Effector memory CD4-positive, alpha-beta T cell (primary cell): ENCODE data around the gene ZBP1.
"Not testable (repeated sequence)": the region's sequence is repeated elsewhere in the genome, so short reads cannot be mapped to it uniquely, and the experiment has no call there.

ENCODE experiments used
- DNase-seq, 3 donors: peaks; one replicate each; pipeline ENCODE4 v3.0.0-alpha.2; 2020
- H3K27ac ChIP-seq: 2 replicates; pipeline ENCODE4 v1.7.0; 2013; ENCODE audit warnings: mild to moderate bottlenecking, low read length, moderate library complexity; ENCODE audit not compliant: insufficient read depth, poor library complexity, severe bottlenecking
- H3K27me3 ChIP-seq: replicated peaks from 2 replicates; pipeline ENCODE4 v1.7.0; 2013; ENCODE audit warnings: mild to moderate bottlenecking, low read length; ENCODE audit not compliant: insufficient read depth, control insufficient read depth, poor library complexity, severe bottlenecking
- H3K36me3 ChIP-seq: 2 replicates; pipeline ENCODE4 v1.7.0; 2013; ENCODE audit warnings: mild to moderate bottlenecking, low read length, moderate library complexity; ENCODE audit not compliant: control insufficient read depth, insufficient read depth
- H3K4me1 ChIP-seq: 2 replicates; pipeline ENCODE4 v1.7.0; 2013; ENCODE audit warnings: low read length, mild to moderate bottlenecking; ENCODE audit not compliant: control insufficient read depth, insufficient read depth, poor library complexity, severe bottlenecking
- H3K4me3 ChIP-seq: 2 replicates; pipeline ENCODE4 v1.7.0; 2013; ENCODE audit warnings: low read length, low read depth, mild to moderate bottlenecking; ENCODE audit not compliant: insufficient read depth, poor library complexity, severe bottlenecking
- H3K9me3 ChIP-seq: 2 replicates; pipeline ENCODE4 v1.7.0; 2013; ENCODE audit warnings: mild to moderate bottlenecking, low read length, moderate library complexity; ENCODE audit not compliant: control insufficient read depth

Gene ZBP1

DNA sequence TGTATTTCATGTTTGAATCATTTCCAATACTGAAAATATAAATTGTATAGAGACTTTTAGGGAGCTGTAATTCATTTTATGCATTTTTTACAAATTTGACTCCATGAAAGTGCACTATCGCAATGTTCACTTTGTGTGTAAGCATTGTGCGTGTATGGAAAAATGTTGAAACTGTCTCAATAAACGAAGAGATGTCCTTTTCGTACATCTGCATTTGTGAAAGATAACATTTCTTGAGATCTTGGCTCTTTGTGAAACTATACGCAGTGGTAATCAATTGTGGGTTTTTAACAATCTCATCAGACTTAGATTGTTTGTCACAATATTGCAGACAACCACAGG, 18.6 kb upstream of the ZBP1 start:
- DNase-seq, result no peak
- H3K27me3 ChIP-seq, result no peaks in the 10 kb centered on the region
- no peak overlapping the region for H3K4me3 ChIP-seq
- H3K36me3 ChIP-seq, result no peaks in the 10 kb centered on the region
- H3K27ac ChIP-seq, result no peak overlapping the region
- no peaks in the 10 kb centered on the region for H3K9me3 ChIP-seq
- peaks cover 8% of the 10 kb centered on the region for H3K4me1 ChIP-seq

- peaks cover 11% of the 10 kb centered on the region for H3K4me1 ChIP-seq
- no peak overlapping the region for H3K27ac ChIP-seq
- no peak for DNase-seq
- no peaks in the 10 kb centered on the region for H3K9me3 ChIP-seq
- H3K4me3 ChIP-seq, result no peak overlapping the region
- no peaks in the 10 kb centered on the region for H3K27me3 ChIP-seq
- H3K36me3 ChIP-seq, result no peaks in the 10 kb centered on the region
Measured at GRCh38 chr20:57638173-57638894, 18.1 kb upstream of the ZBP1 start.

DNA sequence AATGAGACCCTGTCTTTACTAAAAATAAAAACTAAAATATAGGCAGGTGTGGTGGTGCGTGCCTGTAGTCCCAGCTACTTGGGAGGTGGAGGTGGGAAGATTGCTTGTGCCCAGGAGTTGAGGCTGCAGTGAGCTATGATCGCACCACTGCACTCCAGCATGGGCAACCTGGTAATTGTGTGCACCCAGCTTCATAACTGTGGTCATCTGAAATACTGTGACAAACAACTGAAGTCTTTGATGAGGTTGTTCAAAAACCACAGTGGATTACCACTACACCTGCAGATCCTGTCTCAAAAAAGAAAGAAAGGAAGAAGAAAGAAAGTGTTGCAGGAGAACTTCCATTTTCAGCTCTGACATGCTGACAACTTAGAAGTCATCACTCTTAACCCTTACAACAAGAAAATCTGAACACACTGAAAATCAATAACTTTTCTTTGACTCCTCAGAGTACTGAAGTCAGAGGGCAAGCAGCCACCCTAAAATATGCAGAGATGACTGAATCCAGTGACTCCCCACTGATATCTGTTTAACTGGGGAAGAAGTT, 13.8 kb upstream of the ZBP1 start:
- H3K27ac ChIP-seq, result no peak overlapping the region
- H3K27me3 ChIP-seq, result no peaks in the 10 kb centered on the region
- no peak for DNase-seq
- peaks cover 11% of the 10 kb centered on the region for H3K4me1 ChIP-seq
- no peaks in the 10 kb centered on the region for H3K36me3 ChIP-seq
- H3K4me3 ChIP-seq, result no peak overlapping the region
- H3K9me3 ChIP-seq, result no peaks in the 10 kb centered on the region

GRCh38 chr20:57632286-57632685, 12.1 kb upstream of the ZBP1 start:
- H3K9me3 ChIP-seq, result no peaks in the 10 kb centered on the region
- H3K4me1 ChIP-seq, result peaks cover 18% of the 10 kb centered on the region
- DNase-seq, result no peak
- H3K27ac ChIP-seq, result no peak overlapping the region
- H3K36me3 ChIP-seq, result no peaks in the 10 kb centered on the region
- no peaks in the 10 kb centered on the region for H3K27me3 ChIP-seq
- H3K4me3 ChIP-seq, result no peak overlapping the region

DNA sequence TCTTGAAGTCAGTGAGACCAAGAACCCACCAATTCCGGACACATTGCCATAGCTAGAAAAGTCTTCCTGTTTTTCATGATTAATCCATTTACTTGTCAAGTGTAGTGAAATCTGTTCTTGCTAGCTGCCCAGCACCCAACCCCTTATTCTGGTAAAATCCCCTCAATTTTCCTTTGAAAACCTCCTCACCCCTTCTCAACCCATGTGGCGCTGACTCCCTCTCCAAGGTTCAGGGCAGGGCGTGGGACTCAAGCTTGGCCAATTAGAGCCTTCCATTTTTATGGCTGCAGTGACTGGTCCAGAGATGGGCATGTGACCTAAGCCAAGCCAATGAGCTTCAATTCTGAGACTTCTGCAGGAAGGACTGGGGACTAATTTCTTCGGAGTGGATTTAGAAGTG, 9.8 kb upstream of the ZBP1 start:
- H3K9me3 ChIP-seq, result no peaks in the 10 kb centered on the region
- no peaks in the 10 kb centered on the region for H3K36me3 ChIP-seq
- peak overlapping the region; percentile 8 for H3K4me3 ChIP-seq
- DNase-seq, result no peak
- H3K27ac ChIP-seq, result peak overlapping the region; percentile 78
- H3K27me3 ChIP-seq, result no peaks in the 10 kb centered on the region
- H3K4me1 ChIP-seq, result peaks cover 20% of the 10 kb centered on the region

DNA sequence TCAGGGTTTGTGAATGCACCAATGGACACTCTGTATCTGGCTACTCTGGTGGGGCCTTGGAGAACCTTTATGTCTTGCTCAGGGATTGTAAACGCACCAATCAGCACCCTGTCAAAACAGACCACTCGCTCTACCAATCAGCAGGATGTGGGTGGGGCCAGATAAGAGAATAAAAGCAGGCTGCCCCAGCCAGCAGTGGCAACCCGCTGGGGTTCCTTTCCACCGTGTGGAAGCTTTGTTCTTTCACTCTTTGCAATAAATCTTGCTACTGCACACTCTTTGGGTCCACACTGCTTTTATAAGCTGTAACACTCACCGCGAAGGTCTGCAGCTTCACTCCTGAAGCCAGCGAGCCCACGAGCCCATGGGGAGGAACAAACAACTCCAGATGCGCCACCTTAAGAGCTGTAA, 9.3 kb upstream of the ZBP1 start:
- not testable (repeated sequence) for H3K9me3 ChIP-seq, H3K36me3 ChIP-seq, H3K27me3 ChIP-seq, DNase-seq
- H3K4me3 ChIP-seq, result peak overlapping the region; percentile 8
- peaks cover 18% of the 10 kb centered on the region for H3K4me1 ChIP-seq
- H3K27ac ChIP-seq, result peak overlapping the region; percentile 78

GRCh38 chr20:57628962-57629308, 8.7 kb upstream of the ZBP1 start:
- peaks cover 13% of the 10 kb centered on the region for H3K4me1 ChIP-seq
- not testable (repeated sequence) for H3K36me3 ChIP-seq, H3K4me3 ChIP-seq, H3K27me3 ChIP-seq, H3K9me3 ChIP-seq, DNase-seq
- peak overlapping the region; percentile 78 for H3K27ac ChIP-seq

DNA sequence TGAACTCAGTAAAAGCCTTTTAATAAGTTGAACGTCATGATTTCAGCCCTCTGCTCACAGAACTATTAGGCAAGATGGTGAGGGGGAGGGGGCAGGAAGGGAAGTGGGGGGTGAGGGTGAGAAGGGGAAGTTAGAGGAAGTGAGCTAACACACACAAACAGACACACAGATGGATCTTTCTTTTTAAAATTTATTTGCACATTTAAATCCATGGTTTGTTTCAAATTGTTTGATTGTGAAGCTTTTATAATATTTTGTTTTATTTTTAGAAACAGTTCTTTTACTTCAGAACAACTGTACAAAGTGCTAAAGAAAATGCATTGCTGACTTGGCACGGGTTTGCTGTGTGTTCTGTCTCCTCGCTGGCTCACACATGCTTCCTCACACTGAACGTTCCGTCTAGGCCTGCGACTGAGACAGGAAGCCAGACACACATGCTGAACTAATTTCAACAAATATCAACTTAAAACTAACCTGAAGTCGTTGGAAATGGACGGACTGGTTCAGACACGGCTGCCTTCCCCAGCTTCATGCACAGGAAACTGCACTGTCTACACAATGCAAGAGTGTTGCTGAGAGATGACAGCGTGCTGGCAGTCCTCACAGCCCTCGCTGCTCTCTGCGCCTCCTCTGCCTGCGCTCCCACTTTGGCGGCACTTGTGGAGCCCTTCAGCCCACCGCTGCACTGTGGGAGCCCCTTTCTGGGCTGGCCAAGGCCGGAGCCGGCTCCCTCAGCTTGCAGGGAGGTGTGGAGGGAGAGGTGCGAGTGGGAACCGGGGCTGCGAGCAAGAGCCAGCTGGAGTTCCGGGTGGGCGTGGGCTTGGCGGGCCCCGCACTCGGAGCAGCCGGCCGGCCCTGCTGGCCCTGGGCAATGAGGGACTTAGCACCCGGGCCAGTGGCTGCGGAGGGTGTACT, 8.1 kb upstream of the ZBP1 start:
- no peaks in the 10 kb centered on the region for H3K27me3 ChIP-seq
- H3K9me3 ChIP-seq, result no peaks in the 10 kb centered on the region
- H3K36me3 ChIP-seq, result no peaks in the 10 kb centered on the region
- H3K4me3 ChIP-seq, result peak overlapping the region; percentile 12
- peak overlapping the region; percentile 78 for H3K27ac ChIP-seq
- H3K4me1 ChIP-seq, result peaks cover 10% of the 10 kb centered on the region
- peak in 2 of 3 donors; percentile 33 to 58 for DNase-seq

GRCh38 chr20:57627339-57627738, 7.1 kb upstream of the ZBP1 start:
- Histone ChIP-seq H3K27ac (peak overlapping the region; percentile 78), H3K27me3 (no peaks in the 10 kb centered on the region), H3K4me3 (peak overlapping the region; percentile 12), H3K36me3 (no peaks in the 10 kb centered on the region), H3K4me1 (peaks cover 15% of the 10 kb centered on the region), H3K9me3 (no peaks in the 10 kb centered on the region)
- DNase-seq, result no peak

GRCh38 chr20:57625978-57626377, 5.8 kb upstream of the ZBP1 start:
- Histone ChIP-seq H3K4me3 (no peak overlapping the region), H3K27ac (no peak overlapping the region), H3K27me3 (no peaks in the 10 kb centered on the region), H3K36me3 (no peaks in the 10 kb centered on the region), H3K4me1 (peaks cover 28% of the 10 kb centered on the region), H3K9me3 (no peaks in the 10 kb centered on the region)
- no peak for DNase-seq
